Upper lobe of left lung (tissue), 4 donors: ENCODE measurements around the gene NRXN2.

Experiments
- CTCF ChIP-seq, 6 experiments: fragments of 450-650 bp in 4 of 6; fragments of 200-600 bp in 2 of 6; sonication (generic) in 2 of 6; IDR thresholded peaks; one replicate each; pipeline ENCODE4 v1.5.1; 2016 to 2019; ENCODE audit warnings: antibody characterized with exemption in 6 of 6
- POLR2A ChIP-seq, 4 donors: fragments of 450-650 bp; IDR thresholded peaks; one replicate each; pipeline ENCODE4 v1.5.1; 2016 to 2017; ENCODE audit warnings: antibody characterized with exemption in 4 of 4, mild to moderate bottlenecking in 2 of 4

GRCh38 chr11:64649291-64649697 is 73.7 kb downstream of the NRXN2 start:
- TF ChIP-seq POLR2A (IDR thresholded peaks at IDR 0.05) (no peak), CTCF (IDR thresholded peaks at IDR 0.05) (peak in 3 of 6 experiments; percentile 6 to 19 (median 11))
